BJ (cell line): ENCODE data around the gene CMTM7. TPM values are rescaled to one million over a fixed set of nuclear protein-coding genes. Genes with fewer than 3 reads are reported as not detected.

ENCODE experiments used
- CTCF ChIA-PET: fragments of 350-600 bp; formaldehyde crosslinking; extraction: SDS; loops from one replicate; lab custom pipeline; 2021; ENCODE audit warnings: antibody characterized with exemption, inconsistent platforms; lab: Yijun Ruan, JAX
- POLR2A ChIA-PET: fragments of 300-600 bp; sonication (Branson Sonifier 250); formaldehyde crosslinking; extraction: SDS; loops from one replicate; lab custom pipeline; 2021; ENCODE audit warnings: antibody characterized with exemption; lab: Charles Lee
- DNase-seq: peaks from one replicate; pipeline ENCODE4 v3.0.0-alpha.2; 2011; ENCODE audit warnings: low read depth
- H3K27me3 ChIP-seq: 2 replicates; pipeline ENCODE4 v1.6.0; 2011; ENCODE audit warnings: low read length; ENCODE audit not compliant: control insufficient read depth, insufficient read depth
- H3K36me3 ChIP-seq: 2 replicates; pipeline ENCODE4 v1.5.1; 2011; ENCODE audit warnings: low read length; ENCODE audit not compliant: control insufficient read depth, insufficient read depth
- H3K4me3 ChIP-seq: 2 replicates; pipeline ENCODE4 v1.5.1; 2011; ENCODE audit warnings: low read depth, mild to moderate bottlenecking, control low read depth, low read length
- polyA plus RNA-seq: library from polyadenylated mRNA; depleted of rRNA; stranded (reverse); fragments of >200 nt; gene quantifications from 2 replicates; pipeline ENCODE4 v1.2.3, GENCODE V29; 2011
- TF ChIP-seq, protein P1 (sequence below): IDR thresholded peaks from 2 replicates; pipeline ENCODE4 v1.5.1; 2011; ENCODE audit warnings: low read depth, mild to moderate bottlenecking, control low read depth, inconsistent platforms, low read length, moderate library complexity; ENCODE audit not compliant: insufficient read depth

The CMTM7 gene
- polyA plus RNA-seq, 1 experiment: 13.7 TPM

DNA sequence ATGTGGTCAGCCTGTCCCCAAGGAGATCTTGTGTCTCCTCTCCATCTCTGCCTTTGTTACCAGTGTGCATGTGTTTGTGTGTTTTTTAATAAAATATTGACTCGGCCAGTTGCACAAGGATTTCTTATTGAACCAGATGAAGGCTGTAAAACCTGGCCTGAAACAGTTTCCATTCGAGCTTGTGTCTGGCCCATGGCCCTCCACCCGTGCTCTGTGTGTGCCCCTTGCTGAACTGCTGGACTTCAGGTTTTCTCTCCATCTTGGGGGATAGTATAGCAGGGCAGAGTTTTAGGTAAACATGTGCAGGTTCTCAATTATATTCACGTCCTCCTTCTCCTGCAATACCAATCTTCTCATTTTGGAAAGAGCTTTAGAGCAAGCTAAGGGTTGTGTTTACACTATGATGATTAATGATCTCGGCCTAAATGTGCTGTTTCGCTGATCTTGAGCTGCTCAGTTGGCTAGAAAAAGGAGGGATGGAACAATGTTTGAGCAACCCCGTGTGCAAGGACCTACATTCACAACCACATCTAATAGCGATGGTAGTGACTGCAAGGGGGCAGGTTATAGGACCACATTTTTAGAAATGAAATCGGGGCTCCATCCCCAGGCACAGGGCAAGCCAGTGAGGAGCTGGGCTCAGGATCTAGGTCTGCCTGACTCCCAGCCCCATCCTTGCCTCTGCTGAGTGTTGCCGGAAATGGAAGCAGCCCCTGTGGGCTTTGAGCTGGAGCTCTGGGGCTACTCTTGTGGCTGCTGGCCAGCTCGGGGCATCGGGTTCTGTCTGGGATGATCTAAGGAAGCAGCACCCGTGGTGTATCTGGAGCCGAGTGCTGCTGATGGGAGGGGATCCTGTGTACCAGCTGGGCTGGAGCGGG lies 63.3 kb downstream of the CMTM7 start:
- CTCF ChIA-PET: interaction anchor here (0.9 to 4.7 kb wide), 3 partner anchors 10 to 63 kb away, joined by 3 to 34 read pairs (median 3); partner anchors contain the start of gene CMTM7
- H3K36me3 ChIP-seq: no peaks in the 10 kb centered on the region; the same call in 1 of the 2 replicates
- DNase-seq: no peak

DNA sequence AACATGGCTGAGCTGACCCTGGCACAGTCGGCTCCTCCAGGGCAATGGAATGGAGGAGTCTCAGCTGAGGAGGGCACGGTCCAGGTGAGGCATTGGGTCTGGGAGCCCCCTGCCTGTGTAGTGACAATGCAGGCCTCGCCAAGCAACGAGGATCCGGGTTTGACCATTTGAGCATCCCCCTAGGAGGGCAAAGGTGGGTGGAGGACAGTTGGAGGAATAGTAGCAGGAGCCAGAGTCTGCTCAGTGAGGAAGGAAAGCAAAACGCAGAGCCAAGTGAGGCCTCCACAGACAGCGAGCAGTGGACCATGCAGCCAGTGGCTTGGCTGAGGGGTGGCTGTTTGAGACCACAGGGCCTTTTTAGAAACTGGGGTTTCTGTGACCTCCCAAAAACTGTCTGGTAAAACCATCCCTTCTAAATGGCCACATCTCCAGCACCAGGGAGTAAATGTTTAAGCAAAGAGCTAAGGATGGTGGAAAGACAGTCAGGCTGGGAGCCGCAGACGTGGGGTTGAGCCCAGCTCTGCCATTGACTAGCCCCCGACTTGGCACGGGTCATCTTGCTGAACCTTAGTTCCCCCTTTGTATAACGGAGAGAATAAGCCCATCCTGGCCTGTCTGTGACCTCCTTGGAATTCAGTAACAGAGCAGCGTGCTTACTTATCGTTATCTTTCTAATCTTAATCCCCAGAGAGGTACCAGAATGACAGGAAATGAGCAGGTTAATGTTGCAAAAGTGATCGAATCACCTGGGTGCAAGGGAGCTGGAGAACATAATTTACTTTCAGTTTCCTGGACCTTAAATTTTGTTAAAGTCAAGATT lies 64.2 kb downstream of the CMTM7 start:
- ChIA-PET POLR2A (no interaction called here), CTCF (interaction anchor here (0.9 to 4.7 kb wide), 2 partner anchors 9 to 13 kb away, joined by 3 to 34 read pairs; no protein-coding TSS in a partner anchor)
- no peak for DNase-seq
- TF ChIP-seq, protein P1, sequence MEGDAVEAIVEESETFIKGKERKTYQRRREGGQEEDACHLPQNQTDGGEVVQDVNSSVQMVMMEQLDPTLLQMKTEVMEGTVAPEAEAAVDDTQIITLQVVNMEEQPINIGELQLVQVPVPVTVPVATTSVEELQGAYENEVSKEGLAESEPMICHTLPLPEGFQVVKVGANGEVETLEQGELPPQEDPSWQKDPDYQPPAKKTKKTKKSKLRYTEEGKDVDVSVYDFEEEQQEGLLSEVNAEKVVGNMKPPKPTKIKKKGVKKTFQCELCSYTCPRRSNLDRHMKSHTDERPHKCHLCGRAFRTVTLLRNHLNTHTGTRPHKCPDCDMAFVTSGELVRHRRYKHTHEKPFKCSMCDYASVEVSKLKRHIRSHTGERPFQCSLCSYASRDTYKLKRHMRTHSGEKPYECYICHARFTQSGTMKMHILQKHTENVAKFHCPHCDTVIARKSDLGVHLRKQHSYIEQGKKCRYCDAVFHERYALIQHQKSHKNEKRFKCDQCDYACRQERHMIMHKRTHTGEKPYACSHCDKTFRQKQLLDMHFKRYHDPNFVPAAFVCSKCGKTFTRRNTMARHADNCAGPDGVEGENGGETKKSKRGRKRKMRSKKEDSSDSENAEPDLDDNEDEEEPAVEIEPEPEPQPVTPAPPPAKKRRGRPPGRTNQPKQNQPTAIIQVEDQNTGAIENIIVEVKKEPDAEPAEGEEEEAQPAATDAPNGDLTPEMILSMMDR: no peak
- no peaks in the 10 kb centered on the region for H3K27me3 ChIP-seq
- H3K36me3 ChIP-seq: no peaks in the 10 kb centered on the region
- H3K4me3 ChIP-seq: no peak overlapping the region

More for the DNA sequence above, 63.3 kb downstream of the CMTM7 start:
- no peaks in the 10 kb centered on the region for H3K27me3 ChIP-seq
- POLR2A ChIA-PET: no interaction called here
- TF ChIP-seq, protein P1: no peak
- no peak overlapping the region for H3K4me3 ChIP-seq

DNA sequence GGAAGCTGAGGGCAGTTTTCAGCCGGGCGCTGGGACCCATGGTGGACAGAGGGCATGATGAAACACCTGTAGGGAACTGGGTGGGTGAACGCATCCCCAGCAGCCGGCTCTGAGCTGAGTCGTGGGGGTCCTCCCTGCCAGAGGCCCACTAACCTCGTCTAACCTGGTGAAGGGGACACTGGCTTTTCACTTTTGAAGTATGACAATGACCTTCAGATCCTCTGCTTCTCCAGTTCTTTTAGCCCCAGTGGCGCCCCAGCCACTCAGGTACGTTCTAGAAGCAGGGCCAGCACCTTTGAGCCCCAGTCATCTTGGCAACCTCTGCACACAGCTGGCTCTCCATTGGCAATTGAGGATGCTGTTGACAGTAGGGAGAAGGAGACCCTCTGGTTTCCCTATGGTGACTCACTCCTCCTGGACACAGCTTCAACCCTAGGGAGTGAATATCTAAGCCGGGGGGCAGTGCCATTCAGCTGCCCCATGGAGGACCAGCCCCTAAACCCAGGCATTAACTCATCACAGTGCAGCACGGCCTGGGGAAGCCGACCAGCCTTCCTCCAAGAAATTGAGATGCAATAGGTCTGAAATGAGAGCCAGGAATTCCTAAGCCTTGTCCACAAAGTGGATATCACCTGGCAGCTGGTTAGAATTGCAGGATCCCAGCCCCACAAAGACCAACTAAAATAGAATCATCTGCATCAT lies 64.9 kb downstream of the CMTM7 start:
- no peak for DNase-seq
- Histone ChIP-seq H3K36me3 (no peaks in the 10 kb centered on the region), H3K27me3 (no peaks in the 10 kb centered on the region), H3K4me3 (no peak overlapping the region)
- ChIA-PET CTCF (interaction anchor here (4.7 kb wide), 1 partner anchor 12 kb away, joined by 34 read pairs; no protein-coding TSS in a partner anchor), POLR2A (no interaction called here)
- TF ChIP-seq, protein P1: no peak

DNA sequence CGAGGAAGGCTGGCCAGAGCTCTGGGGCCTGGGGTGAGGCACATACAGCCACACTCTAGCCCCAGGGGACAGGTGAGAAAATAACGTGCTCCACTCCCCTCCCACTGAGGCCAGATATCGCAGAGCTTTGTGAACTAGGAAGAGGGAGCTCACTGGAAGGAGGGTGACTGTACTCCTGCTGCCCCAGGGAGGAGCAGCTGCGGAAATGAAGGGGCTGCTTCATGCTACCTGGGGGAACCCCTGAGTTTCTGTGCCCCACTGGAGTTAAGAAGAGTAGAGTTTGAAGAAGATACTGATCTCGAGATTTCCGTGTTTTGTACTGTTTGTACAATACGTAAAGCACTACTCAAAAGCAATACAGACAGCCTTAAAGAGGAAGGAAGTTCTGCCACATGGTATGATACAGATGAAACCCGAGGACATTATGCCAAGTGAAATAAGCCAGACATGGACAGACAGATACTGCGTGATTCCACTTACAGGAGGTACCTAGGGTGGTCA lies 66.4 kb downstream of the CMTM7 start:
- Histone ChIP-seq H3K4me3 (no peak overlapping the region), H3K36me3 (no peaks in the 10 kb centered on the region), H3K27me3 (no peaks in the 10 kb centered on the region)
- POLR2A ChIA-PET: no interaction called here
- CTCF ChIA-PET: interaction anchor here (1.5 to 4.7 kb wide), 2 partner anchors 10 kb away, joined by 6 to 34 read pairs; no protein-coding TSS in a partner anchor
- DNase-seq: no peak
- TF ChIP-seq, protein P1: no peak
